HCT116 (cell line): ENCODE data around the gene NUP43.

Source experiments
- FOSL1 ChIP-seq: IDR thresholded peaks from 2 replicates; pipeline ENCODE4 v1.6.1; 2012; ENCODE audit warnings: low read depth
- JUND ChIP-seq: IDR thresholded peaks from 2 replicates; pipeline ENCODE4 v1.6.1; 2012
- MAX ChIP-seq: IDR thresholded peaks from 2 replicates; pipeline ENCODE4 v1.6.1; 2012
- POLR2A ChIP-seq: IDR thresholded peaks from 2 replicates; pipeline ENCODE4 v1.7.0; 2011; ENCODE audit warnings: borderline replicate concordance; ENCODE audit not compliant: insufficient read depth, insufficient read length; ENCODE audit errors: extremely low read depth
- POLR2AphosphoS5 ChIP-seq: IDR thresholded peaks from 2 replicates; pipeline ENCODE4 v1.6.1; 2011; ENCODE audit warnings: mild to moderate bottlenecking, low read depth, low read length, moderate library complexity
- TCF7L2 ChIP-seq: IDR thresholded peaks from 2 replicates; pipeline ENCODE4 v1.7.0; 2011; ENCODE audit warnings: borderline replicate concordance, inconsistent platforms; ENCODE audit not compliant: insufficient read depth, insufficient read length; ENCODE audit errors: extremely low read depth
- YY1 ChIP-seq: IDR thresholded peaks from 2 replicates; pipeline ENCODE4 v1.6.1; 2011; ENCODE audit warnings: low read length, low read depth, moderate library complexity, mild to moderate bottlenecking; ENCODE audit not compliant: insufficient replicate concordance; ENCODE audit errors: extremely low read depth
- ZBTB33 ChIP-seq: IDR thresholded peaks from 2 replicates; pipeline ENCODE4 v1.6.1; 2011; ENCODE audit warnings: mild to moderate bottlenecking, low read length, moderate library complexity; ENCODE audit not compliant: insufficient replicate concordance; ENCODE audit errors: extremely low read depth
- ZNF274 ChIP-seq: fragments of 200-500 bp; sonication (Bioruptor generic); IDR thresholded peaks from 2 replicates; pipeline ENCODE4 v1.6.1; 2014; ENCODE audit warnings: mild to moderate bottlenecking, low read depth, low read length, inconsistent platforms
- TF ChIP-seq, protein P1 (sequence below): IDR thresholded peaks from 2 replicates; pipeline ENCODE4 v1.6.1; 2012; ENCODE audit warnings: low read depth
- TF ChIP-seq, protein P2 (sequence below), 3 experiments: fragments of 200-600 bp in 1 of 3; sonication (generic) in 1 of 3; IDR thresholded peaks in 2 of 3; conservative IDR thresholded peaks in 1 of 3; 2 replicates each; pipeline ENCODE4 v1.5.1; 2012 to 2017; ENCODE audit warnings: low read depth in 2 of 3, low read length in 2 of 3, antibody characterized with exemption in 1 of 3, borderline replicate concordance in 1 of 3, control low read depth in 1 of 3, mild to moderate bottlenecking in 1 of 3, mixed read lengths in 1 of 3, mixed run types in 1 of 3, moderate library complexity in 1 of 3; ENCODE audit not compliant: insufficient read depth in 1 of 3

GRCh38 chr6:149694921-149695320 lies 51.4 kb downstream of the NUP43 start:
- TF ChIP-seq, protein P1, sequence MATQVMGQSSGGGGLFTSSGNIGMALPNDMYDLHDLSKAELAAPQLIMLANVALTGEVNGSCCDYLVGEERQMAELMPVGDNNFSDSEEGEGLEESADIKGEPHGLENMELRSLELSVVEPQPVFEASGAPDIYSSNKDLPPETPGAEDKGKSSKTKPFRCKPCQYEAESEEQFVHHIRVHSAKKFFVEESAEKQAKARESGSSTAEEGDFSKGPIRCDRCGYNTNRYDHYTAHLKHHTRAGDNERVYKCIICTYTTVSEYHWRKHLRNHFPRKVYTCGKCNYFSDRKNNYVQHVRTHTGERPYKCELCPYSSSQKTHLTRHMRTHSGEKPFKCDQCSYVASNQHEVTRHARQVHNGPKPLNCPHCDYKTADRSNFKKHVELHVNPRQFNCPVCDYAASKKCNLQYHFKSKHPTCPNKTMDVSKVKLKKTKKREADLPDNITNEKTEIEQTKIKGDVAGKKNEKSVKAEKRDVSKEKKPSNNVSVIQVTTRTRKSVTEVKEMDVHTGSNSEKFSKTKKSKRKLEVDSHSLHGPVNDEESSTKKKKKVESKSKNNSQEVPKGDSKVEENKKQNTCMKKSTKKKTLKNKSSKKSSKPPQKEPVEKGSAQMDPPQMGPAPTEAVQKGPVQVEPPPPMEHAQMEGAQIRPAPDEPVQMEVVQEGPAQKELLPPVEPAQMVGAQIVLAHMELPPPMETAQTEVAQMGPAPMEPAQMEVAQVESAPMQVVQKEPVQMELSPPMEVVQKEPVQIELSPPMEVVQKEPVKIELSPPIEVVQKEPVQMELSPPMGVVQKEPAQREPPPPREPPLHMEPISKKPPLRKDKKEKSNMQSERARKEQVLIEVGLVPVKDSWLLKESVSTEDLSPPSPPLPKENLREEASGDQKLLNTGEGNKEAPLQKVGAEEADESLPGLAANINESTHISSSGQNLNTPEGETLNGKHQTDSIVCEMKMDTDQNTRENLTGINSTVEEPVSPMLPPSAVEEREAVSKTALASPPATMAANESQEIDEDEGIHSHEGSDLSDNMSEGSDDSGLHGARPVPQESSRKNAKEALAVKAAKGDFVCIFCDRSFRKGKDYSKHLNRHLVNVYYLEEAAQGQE: no peak
- TF ChIP-seq, protein P2, sequence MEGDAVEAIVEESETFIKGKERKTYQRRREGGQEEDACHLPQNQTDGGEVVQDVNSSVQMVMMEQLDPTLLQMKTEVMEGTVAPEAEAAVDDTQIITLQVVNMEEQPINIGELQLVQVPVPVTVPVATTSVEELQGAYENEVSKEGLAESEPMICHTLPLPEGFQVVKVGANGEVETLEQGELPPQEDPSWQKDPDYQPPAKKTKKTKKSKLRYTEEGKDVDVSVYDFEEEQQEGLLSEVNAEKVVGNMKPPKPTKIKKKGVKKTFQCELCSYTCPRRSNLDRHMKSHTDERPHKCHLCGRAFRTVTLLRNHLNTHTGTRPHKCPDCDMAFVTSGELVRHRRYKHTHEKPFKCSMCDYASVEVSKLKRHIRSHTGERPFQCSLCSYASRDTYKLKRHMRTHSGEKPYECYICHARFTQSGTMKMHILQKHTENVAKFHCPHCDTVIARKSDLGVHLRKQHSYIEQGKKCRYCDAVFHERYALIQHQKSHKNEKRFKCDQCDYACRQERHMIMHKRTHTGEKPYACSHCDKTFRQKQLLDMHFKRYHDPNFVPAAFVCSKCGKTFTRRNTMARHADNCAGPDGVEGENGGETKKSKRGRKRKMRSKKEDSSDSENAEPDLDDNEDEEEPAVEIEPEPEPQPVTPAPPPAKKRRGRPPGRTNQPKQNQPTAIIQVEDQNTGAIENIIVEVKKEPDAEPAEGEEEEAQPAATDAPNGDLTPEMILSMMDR (IDR thresholded peaks at IDR 0.05 in 2 of 3, conservative IDR thresholded peaks at IDR 0.05 in 1 of 3; ENCODE audit: borderline replicate concordance in 1 of 3, insufficient read depth in 1 of 3, low read depth in 2 of 3, low read length in 2 of 3): no peak
- TF ChIP-seq POLR2AphosphoS5 (no peak), YY1 (no peak), POLR2A (no peak), JUND (no peak), MAX (no peak), ZNF274 (no peak), TCF7L2 (no peak), ZBTB33 (no peak), FOSL1 (no peak)
